Naive B cell (primary cell): Measurements from ENCODE around the gene GPR4. TPM values are rescaled to one million over a fixed set of nuclear protein-coding genes. Genes with fewer than 3 reads are reported as not detected.

Experiments used
- ATAC-seq, 2 donors: fragments of 150-1000 bp; cut with Tn5 transposase; 2 replicates each; pipeline ENCODE4 v1.10.0; 2021; ENCODE audit warnings: low read depth in 2 of 2, mild to moderate bottlenecking in 2 of 2, moderate library complexity in 2 of 2
- DNase-seq: peaks from one replicate; pipeline ENCODE4 v3.0.0; 2022
- H3K27ac Mint-ChIP-seq, 6 donors: one replicate each; pipeline ENCODE4 v1.8.0; 2020 to 2022; ENCODE audit warnings: mild to moderate bottlenecking in 6 of 6, mixed read lengths in 6 of 6, moderate library complexity in 5 of 6, inconsistent platforms in 2 of 6
- H3K27me3 Mint-ChIP-seq, 3 donors: one replicate each; pipeline ENCODE4 v1.8.0; 2021 to 2022; ENCODE audit warnings: mixed read lengths in 3 of 3, mild to moderate bottlenecking in 1 of 3
- H3K36me3 Mint-ChIP-seq, 2 donors: one replicate each; pipeline ENCODE4 v1.8.0; 2020 to 2022; ENCODE audit warnings: mixed read lengths in 2 of 2, inconsistent platforms in 1 of 2, mild to moderate bottlenecking in 1 of 2
- H3K4me1 Mint-ChIP-seq, 3 donors: one replicate each; pipeline ENCODE4 v1.8.0; 2020 to 2022; ENCODE audit warnings: mixed read lengths in 3 of 3, inconsistent platforms in 1 of 3, mild to moderate bottlenecking in 1 of 3, moderate library complexity in 1 of 3
- H3K4me3 Mint-ChIP-seq, 8 donors: one replicate each; pipeline ENCODE4 v1.8.0; 2020 to 2022; ENCODE audit warnings: mild to moderate bottlenecking in 8 of 8, mixed read lengths in 8 of 8, moderate library complexity in 8 of 8, inconsistent platforms in 2 of 8
- H3K9me3 Mint-ChIP-seq, 7 donors: one replicate each; pipeline ENCODE4 v1.8.0; 2020 to 2022; ENCODE audit warnings: mixed read lengths in 7 of 7, mild to moderate bottlenecking in 5 of 7, inconsistent platforms in 2 of 7, moderate library complexity in 1 of 7
- polyA plus RNA-seq, 6 donors: library from polyadenylated mRNA; unstranded; fragments of 300-500 nt; fragmentation: Illumina TruSeq; gene quantifications; one replicate each; pipeline ENCODE4 v1.2.3, GENCODE V29; 2021; ENCODE audit warnings: low read depth in 6 of 6

The GPR4 gene
- polyA plus RNA-seq, 6 donors from 2014 or later = not detected

DNA sequence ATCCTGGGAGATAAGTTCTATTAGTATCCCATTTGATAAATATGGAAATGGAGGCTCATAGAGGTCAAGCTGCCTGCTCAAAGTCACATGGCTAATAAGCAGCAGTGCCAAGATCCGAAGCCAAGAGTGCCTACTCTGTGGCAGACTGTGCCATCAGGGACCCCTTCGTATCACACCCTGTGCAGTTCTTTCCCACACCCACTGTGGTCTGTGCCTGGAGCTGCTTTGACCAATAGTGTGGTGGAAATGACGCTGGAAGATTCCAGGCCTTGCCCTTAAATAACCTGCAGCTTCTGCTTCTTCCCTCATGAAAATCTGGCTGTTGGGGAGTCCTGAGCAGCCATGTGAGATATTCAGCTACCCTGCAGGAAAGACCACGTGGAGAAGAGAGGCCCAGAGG is 27.5 kb downstream of the GPR4 start:
- no peak for DNase-seq
- ATAC-seq = no peak
- no peaks in the 10 kb centered on the region for H3K36me3 Mint-ChIP-seq
- no peaks in the 10 kb centered on the region for H3K27me3 Mint-ChIP-seq
- H3K4me3 Mint-ChIP-seq = no peak overlapping the region
- H3K4me1 Mint-ChIP-seq = peaks cover 5 to 13% (median 6%) of the 10 kb centered on the region in 3 donors
- peaks cover 0 to 1% (median 0%) of the 10 kb centered on the region in 7 donors for H3K9me3 Mint-ChIP-seq
- H3K27ac Mint-ChIP-seq = no peak overlapping the region

DNA sequence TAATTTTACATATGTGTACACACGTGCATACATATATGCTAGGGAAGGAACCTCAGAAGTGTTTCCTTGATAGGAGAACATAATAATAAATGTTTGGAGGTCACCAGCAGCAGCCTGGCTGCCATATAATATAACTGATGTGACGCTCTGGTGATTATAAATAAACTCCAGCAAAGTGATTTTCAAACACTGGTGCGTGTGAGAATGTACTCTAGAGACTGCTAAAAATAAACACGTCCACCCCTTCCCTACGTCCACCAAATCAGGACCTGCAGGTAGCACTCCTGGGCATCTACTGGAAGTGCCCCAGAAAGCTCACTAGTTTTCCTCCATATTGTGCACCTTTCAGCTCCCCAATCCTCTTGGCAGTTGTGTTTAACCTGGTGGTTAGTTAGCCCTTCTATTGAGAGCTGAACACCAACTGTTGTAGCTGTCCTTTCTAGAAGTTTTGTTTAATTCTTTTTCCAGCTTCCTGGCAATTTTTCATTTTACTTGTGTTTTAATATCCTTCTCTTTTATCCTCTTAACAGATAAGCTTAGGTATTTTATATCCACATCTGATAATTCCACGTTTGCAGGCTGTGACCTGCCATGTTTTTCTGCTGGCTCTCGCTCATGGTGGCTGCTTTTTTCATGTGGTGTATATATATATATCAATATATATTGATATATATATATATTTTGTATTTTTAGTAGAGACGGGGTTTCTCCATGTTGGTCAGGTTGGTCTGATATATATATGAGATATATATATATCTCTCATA is 30.4 kb downstream of the GPR4 start:
- Mint-ChIP-seq H3K4me3 (no peak overlapping the region), H3K4me1 (peaks cover 2 to 17% (median 7%) of the 10 kb centered on the region in 3 donors), H3K27ac (peak overlapping the region in 1 of 6 donors; percentile 40), H3K36me3 (no peaks in the 10 kb centered on the region), H3K9me3 (peaks cover 0 to 1% (median 0%) of the 10 kb centered on the region in 7 donors), H3K27me3 (no peaks in the 10 kb centered on the region)
- DNase-seq (no peak), ATAC-seq (no peak)

DNA sequence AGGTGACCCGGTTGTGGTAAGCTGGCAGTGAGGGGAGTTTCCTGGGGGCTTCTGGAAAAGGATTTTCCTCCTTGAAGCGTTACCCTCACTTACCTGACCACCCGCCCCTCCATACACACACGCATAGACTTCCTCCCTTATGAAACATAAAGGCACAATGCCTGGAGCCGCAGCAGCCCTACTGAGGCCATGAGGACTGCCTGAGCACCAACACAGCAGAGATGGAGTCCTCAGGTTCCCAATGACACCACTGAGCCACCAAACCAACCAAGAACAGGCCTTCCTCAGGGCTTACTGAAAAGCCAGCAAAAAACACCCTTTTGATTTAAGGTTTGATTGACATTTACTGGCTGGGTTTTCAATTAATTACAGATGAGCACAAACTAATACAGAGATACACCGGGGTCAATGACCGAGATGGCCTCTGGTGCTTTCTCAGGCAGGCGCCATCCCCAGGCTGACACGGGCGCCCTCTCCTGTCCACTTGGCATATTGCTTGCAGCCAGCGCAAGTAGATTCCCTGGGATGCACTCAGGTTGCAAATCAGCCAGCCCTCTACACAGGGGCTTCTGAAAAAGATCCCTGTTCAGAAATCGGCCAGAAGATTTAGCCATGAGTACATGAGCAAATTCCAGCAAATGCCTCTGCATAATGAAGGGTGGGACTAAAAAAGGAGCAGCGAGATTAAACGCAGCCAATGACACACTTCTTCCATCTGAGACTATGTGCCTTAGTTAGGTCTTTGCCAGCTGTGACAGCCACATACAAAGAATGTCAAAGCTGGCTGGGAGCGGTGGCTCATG is 32.2 kb downstream of the GPR4 start:
- peaks cover 2 to 14% (median 7%) of the 10 kb centered on the region in 3 donors for H3K4me1 Mint-ChIP-seq
- no peak overlapping the region for H3K4me3 Mint-ChIP-seq

DNA sequence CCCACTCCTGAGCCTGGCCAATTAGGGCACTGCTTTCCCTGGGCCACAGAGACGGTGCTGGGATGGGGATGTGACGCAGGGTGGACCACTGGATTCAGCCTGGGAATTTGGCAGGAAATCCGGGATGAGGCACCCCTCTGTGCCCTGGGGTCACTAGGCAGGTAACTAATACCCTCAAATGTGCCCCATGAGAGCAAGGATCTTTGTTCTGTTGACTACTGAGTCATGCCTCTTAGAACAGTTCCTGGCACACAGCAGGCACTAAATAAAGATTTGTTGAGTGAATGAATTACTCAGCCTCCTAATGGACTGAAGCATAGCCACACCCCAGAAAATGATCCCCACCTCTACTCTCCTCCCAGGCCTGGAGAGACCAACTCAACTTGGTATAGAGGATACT is 33.3 kb downstream of the GPR4 start:
- no peak for ATAC-seq
- no peak for DNase-seq
- Mint-ChIP-seq H3K27ac (peak overlapping the region in 1 of 6 donors; percentile 44), H3K4me3 (no peak overlapping the region), H3K4me1 (peaks cover 7 to 14% (median 13%) of the 10 kb centered on the region in 3 donors), H3K9me3 (peaks cover 0 to 1% (median 0%) of the 10 kb centered on the region in 7 donors), H3K36me3 (no peaks in the 10 kb centered on the region), H3K27me3 (no peaks in the 10 kb centered on the region)

More for the DNA sequence above, 32.2 kb downstream of the GPR4 start:
- Mint-ChIP-seq H3K9me3 (peaks cover 0 to 1% (median 0%) of the 10 kb centered on the region in 7 donors), H3K27me3 (no peaks in the 10 kb centered on the region), H3K27ac (peak overlapping the region in 4 of 6 donors; percentile 41 to 95 (median 70)), H3K36me3 (no peaks in the 10 kb centered on the region)
- peak; percentile 28 for DNase-seq
- ATAC-seq = peak; percentile 49

DNA sequence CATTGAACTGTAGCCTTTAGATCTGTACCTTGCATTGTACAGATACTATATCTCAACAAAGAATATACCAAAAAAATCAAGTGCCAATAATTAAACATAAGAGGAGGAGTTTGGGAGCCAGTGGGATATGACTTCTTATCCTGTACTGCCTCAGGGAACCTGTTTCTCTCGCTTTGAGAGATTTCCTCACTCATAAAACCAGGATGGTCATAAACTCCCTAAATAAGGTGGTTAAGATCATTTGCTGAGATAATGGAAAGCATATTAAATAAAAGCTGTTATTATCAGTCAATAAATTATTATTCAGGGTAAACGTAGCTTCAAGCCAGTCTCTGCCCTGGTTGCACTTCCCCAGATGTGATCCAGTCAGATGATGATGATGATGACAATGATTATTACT is 34.4 kb downstream of the GPR4 start:
- ATAC-seq (no peak), DNase-seq (no peak)
- H3K27ac Mint-ChIP-seq = peak overlapping the region in 1 of 6 donors; percentile 21
- H3K4me3 Mint-ChIP-seq = no peak overlapping the region
- H3K27me3 Mint-ChIP-seq = no peaks in the 10 kb centered on the region
- no peaks in the 10 kb centered on the region for H3K36me3 Mint-ChIP-seq
- peaks cover 7 to 23% (median 18%) of the 10 kb centered on the region in 3 donors for H3K4me1 Mint-ChIP-seq
- peaks cover 0 to 1% (median 0%) of the 10 kb centered on the region in 7 donors for H3K9me3 Mint-ChIP-seq

DNA sequence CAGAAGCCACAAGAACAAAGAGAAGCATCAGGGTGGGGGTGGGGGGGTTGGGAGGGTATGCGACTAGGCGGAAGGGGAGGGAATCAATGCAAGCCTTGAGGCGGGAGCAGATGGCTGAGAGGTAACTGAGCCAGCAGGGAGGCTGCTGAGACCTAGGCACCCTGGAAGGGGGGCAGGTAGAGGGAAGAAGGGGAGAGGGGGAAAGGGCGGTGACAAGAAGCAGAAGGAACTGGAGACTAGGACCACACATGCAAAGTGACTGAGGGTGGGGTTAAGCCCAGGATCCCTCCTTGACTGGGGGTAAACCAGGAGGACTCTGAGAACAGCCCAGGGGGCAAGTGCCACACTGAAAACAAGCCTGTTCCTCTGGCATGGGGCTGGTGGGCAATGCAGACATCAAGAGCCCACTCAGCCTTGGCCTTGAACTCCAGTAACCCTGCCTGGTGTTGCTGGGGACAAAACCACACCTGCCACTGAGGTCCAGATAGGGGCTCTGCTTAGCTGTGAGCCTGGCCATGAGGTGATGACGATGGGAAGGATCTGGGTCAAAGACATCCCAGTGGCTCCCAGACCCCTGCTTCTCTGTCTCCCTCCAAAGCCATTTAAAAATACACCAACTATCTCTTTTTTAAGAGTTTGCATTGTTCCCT is 37.8 kb downstream of the GPR4 start:
- Mint-ChIP-seq H3K4me1 (peaks cover 6 to 32% (median 21%) of the 10 kb centered on the region in 3 donors), H3K9me3 (no peaks in the 10 kb centered on the region), H3K27me3 (no peaks in the 10 kb centered on the region), H3K27ac (peak overlapping the region in 4 of 6 donors; percentile 15 to 74 (median 48)), H3K36me3 (no peaks in the 10 kb centered on the region), H3K4me3 (peak overlapping the region in 4 of 8 donors; percentile 15 to 23 (median 18))
- peak in 1 of 2 donors; percentile 44 for ATAC-seq
- no peak for DNase-seq

DNA sequence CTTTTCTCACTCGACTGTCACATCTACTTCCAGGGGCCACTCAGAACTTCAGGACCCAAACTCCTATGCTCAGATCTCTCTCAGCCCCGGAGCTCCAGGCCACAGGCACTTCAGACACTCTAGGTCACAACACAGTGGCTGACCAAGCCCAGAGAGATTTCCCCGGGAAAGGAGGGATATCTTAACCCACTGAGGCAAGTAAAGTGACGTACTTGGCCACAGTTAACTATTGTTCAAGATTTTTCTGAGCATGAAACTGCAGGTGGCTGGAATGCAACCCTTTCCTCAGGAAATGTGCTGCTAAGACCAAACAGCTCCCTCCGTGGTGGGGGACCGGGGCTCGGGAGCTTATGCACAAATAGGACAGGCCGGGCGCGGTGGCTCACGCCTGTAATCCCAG is 41.3 kb downstream of the GPR4 start:
- H3K27me3 Mint-ChIP-seq = no peaks in the 10 kb centered on the region
- no peak overlapping the region for H3K27ac Mint-ChIP-seq
- H3K4me3 Mint-ChIP-seq = no peak overlapping the region
- DNase-seq (no peak), ATAC-seq (no peak)
- H3K9me3 Mint-ChIP-seq = no peaks in the 10 kb centered on the region
- peaks cover 22 to 46% (median 22%) of the 10 kb centered on the region in 3 donors for H3K4me1 Mint-ChIP-seq
- no peaks in the 10 kb centered on the region for H3K36me3 Mint-ChIP-seq

DNA sequence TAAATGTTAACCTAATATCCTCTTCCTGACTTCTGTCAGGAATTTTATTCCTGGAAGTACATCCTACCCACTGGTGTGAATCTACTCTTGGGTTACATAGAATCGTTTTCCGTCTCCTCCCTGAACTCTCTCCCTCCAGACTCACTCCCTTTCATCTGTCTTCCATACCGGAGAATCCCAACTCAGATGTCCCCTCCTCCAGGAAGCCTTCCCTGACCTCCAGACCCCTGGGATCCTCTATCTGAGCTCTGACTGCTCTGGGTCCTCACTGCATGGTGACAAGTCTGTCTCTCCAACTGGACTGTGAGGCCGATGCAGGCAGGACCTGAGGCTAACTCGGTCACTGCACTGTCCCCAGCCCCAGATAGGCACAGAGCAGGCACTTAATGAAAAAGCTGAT is 42.0 kb downstream of the GPR4 start:
- ATAC-seq (no peak), DNase-seq (no peak)
- H3K36me3 Mint-ChIP-seq = no peaks in the 10 kb centered on the region
- H3K27me3 Mint-ChIP-seq = no peaks in the 10 kb centered on the region
- H3K9me3 Mint-ChIP-seq = no peaks in the 10 kb centered on the region
- peak overlapping the region in 3 of 6 donors; percentile 38 to 73 (median 59) for H3K27ac Mint-ChIP-seq
- H3K4me3 Mint-ChIP-seq = peak overlapping the region in 1 of 8 donors; percentile 66
- peaks cover 22 to 46% (median 22%) of the 10 kb centered on the region in 3 donors for H3K4me1 Mint-ChIP-seq

DNA sequence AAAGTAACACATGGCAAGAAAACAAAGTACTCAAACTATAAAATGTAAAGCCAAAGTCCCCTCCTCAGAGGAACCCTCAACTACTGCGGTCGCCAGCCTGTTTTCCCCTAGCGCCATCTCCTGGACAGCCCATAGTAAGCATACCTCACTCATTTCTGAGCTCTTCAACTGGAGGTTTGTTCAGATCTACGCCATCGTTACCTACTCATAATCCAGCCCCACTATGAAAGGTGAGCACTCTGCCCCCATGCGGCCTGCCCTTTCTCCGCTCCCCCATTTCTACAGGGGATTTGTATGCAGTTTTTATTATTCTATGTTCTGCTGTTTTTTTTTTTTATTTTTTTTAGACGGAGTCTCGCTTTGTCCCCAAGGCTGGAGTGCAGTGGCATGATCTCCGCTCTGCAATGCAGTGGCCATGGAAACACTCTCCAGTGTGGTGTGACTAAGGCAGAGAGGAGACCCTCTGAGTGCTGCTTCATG is 43.6 kb downstream of the GPR4 start:
- DNase-seq (peak; percentile 72), ATAC-seq (peak; percentile 97)
- H3K27me3 Mint-ChIP-seq = no peaks in the 10 kb centered on the region
- H3K9me3 Mint-ChIP-seq = no peaks in the 10 kb centered on the region
- H3K4me1 Mint-ChIP-seq = peaks cover 21 to 33% (median 22%) of the 10 kb centered on the region in 3 donors
- peak overlapping the region in 2 of 6 donors; percentile 28 to 64 for H3K27ac Mint-ChIP-seq
- peak overlapping the region in 2 of 8 donors; percentile 11 to 20 for H3K4me3 Mint-ChIP-seq
- H3K36me3 Mint-ChIP-seq = no peaks in the 10 kb centered on the region

DNA sequence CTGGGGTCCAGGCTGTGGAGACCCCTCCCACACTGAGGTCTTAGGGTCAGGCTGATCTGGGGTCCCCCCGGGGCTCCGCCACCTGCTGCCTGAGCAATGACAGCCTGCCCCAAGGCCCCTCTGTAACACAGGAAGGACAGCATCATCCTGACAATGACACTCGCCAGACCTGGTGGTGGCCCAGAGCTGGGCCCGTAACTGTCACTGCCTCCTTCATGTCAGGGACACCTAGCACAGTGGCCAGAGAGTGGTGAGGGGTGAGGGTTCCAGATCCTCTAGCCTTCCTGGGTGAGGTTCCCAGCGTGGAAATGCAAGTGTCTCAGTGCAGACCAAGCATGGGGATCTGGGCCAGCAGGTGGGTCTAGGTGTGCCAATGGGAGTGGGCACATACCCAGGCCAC is 45.2 kb downstream of the GPR4 start:
- no peak overlapping the region for H3K4me3 Mint-ChIP-seq
- ATAC-seq (no peak), DNase-seq (no peak)
- no peaks in the 10 kb centered on the region for H3K9me3 Mint-ChIP-seq
- H3K4me1 Mint-ChIP-seq = peaks cover 15 to 22% (median 19%) of the 10 kb centered on the region in 3 donors
- H3K27me3 Mint-ChIP-seq = no peaks in the 10 kb centered on the region
- H3K27ac Mint-ChIP-seq = peak overlapping the region in 3 of 6 donors; percentile 41 to 64 (median 62)
- H3K36me3 Mint-ChIP-seq = no peaks in the 10 kb centered on the region

DNA sequence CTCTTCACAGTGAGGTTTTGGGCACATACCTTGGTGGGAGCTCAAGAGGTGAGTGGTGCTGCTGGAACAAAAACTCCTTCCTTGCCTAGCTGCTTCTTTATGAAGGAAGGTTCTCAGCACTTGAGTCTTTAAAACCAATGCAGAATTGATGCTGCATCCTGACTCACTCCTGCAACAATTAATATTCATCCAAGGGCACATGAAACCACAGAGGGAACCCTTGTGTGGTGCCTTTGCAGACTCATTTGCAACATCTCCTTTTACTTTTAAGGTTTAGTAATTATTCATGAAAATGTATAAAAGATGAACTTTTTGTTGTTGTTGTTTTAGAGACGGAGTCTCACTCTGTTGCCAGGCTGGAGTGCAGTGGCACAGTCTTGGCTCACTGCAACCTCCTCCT is 47.5 kb downstream of the GPR4 start:
- Mint-ChIP-seq H3K4me1 (peaks cover 11 to 16% (median 15%) of the 10 kb centered on the region in 3 donors), H3K36me3 (peaks cover 0 to 5% of the 10 kb centered on the region in 2 donors), H3K27ac (no peak overlapping the region), H3K4me3 (no peak overlapping the region), H3K9me3 (no peaks in the 10 kb centered on the region), H3K27me3 (no peaks in the 10 kb centered on the region)
- DNase-seq (no peak), ATAC-seq (no peak)

DNA sequence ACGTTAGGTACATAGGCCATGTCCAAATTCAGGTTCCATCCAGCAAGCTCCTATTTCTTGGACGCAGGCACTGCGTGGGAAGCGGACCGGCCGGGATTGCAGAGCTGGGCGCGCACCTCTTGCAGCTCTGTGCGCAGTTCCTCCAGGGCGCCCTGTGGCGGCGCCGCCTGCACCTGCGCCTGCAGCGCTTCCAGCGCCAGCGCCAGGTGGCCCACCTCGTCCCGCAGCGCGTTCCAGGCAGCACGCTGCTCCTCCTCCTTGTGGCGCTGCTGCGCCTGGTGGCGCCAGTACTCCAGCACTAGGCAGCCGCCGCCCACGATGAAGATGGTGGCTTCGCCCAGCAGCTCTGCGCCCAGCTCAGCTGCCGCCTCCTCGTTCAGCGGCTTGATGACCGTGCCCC is 48.5 kb downstream of the GPR4 start:
- Mint-ChIP-seq H3K4me1 (peaks cover 8 to 10% (median 10%) of the 10 kb centered on the region in 3 donors), H3K36me3 (peaks cover 0 to 5% of the 10 kb centered on the region in 2 donors), H3K4me3 (no peak overlapping the region), H3K27ac (no peak overlapping the region), H3K9me3 (no peaks in the 10 kb centered on the region), H3K27me3 (no peaks in the 10 kb centered on the region)
- no peak for DNase-seq
- ATAC-seq = no peak

DNA sequence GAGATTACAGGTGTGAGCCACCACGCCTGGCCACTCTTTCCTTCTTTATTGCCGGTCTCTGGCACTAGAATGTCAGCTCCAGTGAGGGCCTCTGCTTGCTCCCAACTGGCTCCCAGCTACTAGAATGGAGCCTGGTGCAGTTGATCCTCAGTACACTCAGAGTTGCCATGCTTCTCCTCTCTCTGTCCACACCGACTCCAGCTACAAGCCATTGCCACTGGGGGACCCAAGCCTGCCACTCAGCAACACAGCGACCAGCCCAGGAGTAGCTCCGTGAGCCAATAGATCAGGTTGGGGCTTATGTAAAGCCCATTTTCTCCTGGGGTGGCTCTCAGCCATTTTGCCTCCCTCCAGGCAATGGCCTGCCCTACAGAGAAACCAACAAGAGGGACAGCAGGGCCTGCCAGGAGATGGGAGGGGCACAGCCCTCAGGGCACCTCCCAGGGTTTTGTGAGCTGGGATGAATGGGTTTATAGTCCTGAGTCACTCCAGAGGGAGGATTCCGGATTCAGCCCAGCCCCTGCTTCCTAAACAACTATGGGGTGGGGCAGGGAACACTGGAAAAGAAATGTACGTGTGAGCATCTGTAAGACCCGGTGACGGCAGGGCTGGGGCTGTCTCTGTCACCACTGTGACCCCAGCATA is 53.9 kb downstream of the GPR4 start:
- H3K4me3 Mint-ChIP-seq = no peak overlapping the region
- peak overlapping the region in 2 of 6 donors; percentile 44 to 45 for H3K27ac Mint-ChIP-seq
- peaks cover 17 to 22% (median 18%) of the 10 kb centered on the region in 3 donors for H3K4me1 Mint-ChIP-seq
- H3K27me3 Mint-ChIP-seq = no peaks in the 10 kb centered on the region
- H3K9me3 Mint-ChIP-seq = no peaks in the 10 kb centered on the region
- H3K36me3 Mint-ChIP-seq = peaks cover 0 to 5% of the 10 kb centered on the region in 2 donors
- no peak for DNase-seq
- no peak for ATAC-seq
